Activated naive CD8-positive, alpha-beta T cell treated with anti-CD3 and anti-CD28 coated beads, Interleukin-2, amount 50 U/mL, for 24 hours (primary cell): ENCODE data around the gene HSD3B7.

ENCODE experiments used
- ATAC-seq: fragments of 150-1000 bp; cut with Tn5 transposase; one replicate; pipeline ENCODE4 v1.10.0; 2021
- DNase-seq: peaks from one replicate; pipeline ENCODE4 v3.0.0; 2021
- H3K27ac Mint-ChIP-seq: one replicate; pipeline ENCODE4 v1.8.0; 2021; ENCODE audit warnings: mild to moderate bottlenecking, mixed read lengths
- H3K27me3 Mint-ChIP-seq: one replicate; pipeline ENCODE4 v1.8.0; 2021; ENCODE audit warnings: mixed read lengths
- H3K36me3 Mint-ChIP-seq: one replicate; pipeline ENCODE4 v1.8.0; 2021; ENCODE audit warnings: low read depth, mixed read lengths
- H3K4me1 Mint-ChIP-seq: one replicate; pipeline ENCODE4 v1.8.0; 2021; ENCODE audit warnings: mixed read lengths
- H3K4me3 Mint-ChIP-seq: one replicate; pipeline ENCODE4 v1.8.0; 2021; ENCODE audit warnings: mild to moderate bottlenecking, moderate library complexity, mixed read lengths
- H3K9me3 Mint-ChIP-seq: one replicate; pipeline ENCODE4 v1.8.0; 2021; ENCODE audit warnings: mixed read lengths

HSD3B7 gene

GRCh38 chr16:30985401-30986128, 558 bp downstream of the HSD3B7 start:
- Mint-ChIP-seq H3K9me3 (no peaks in the 10 kb centered on the region), H3K4me1 (no peaks in the 10 kb centered on the region), H3K27ac (no peak overlapping the region), H3K36me3 (peaks cover 4% of the 10 kb centered on the region), H3K27me3 (no peaks in the 10 kb centered on the region), H3K4me3 (no peak overlapping the region)
- DNase-seq (no peak), ATAC-seq (no peak)

- Mint-ChIP-seq H3K36me3 (peaks cover 4% of the 10 kb centered on the region), H3K9me3 (no peaks in the 10 kb centered on the region), H3K27ac (no peak overlapping the region), H3K4me1 (no peaks in the 10 kb centered on the region), H3K27me3 (no peaks in the 10 kb centered on the region), H3K4me3 (no peak overlapping the region)
- ATAC-seq: no peak
- DNase-seq: no peak
Measured at GRCh38 chr16:30986129-30986991, 1.4 kb downstream of the HSD3B7 start.

- no peak for ATAC-seq
- H3K36me3 Mint-ChIP-seq: peaks cover 3% of the 10 kb centered on the region
- peaks cover under 1% of the 10 kb centered on the region for H3K27me3 Mint-ChIP-seq
- no peak overlapping the region for H3K4me3 Mint-ChIP-seq
- no peak overlapping the region for H3K27ac Mint-ChIP-seq
- no peaks in the 10 kb centered on the region for H3K9me3 Mint-ChIP-seq
- DNase-seq: no peak
- peaks cover under 1% of the 10 kb centered on the region for H3K4me1 Mint-ChIP-seq
Measured at GRCh38 chr16:30987581-30988190, 2.7 kb downstream of the HSD3B7 start.

- Mint-ChIP-seq H3K27me3 (peaks cover 2% of the 10 kb centered on the region), H3K4me1 (peaks cover 6% of the 10 kb centered on the region), H3K9me3 (no peaks in the 10 kb centered on the region), H3K4me3 (no peak overlapping the region), H3K27ac (no peak overlapping the region), H3K36me3 (peaks cover 3% of the 10 kb centered on the region)
- ATAC-seq: no peak
- DNase-seq: no peak
Measured at GRCh38 chr16:30989469-30990047, 4.6 kb downstream of the HSD3B7 start.

GRCh38 chr16:30990105-30990504, 5.1 kb downstream of the HSD3B7 start:
- H3K36me3 Mint-ChIP-seq: peaks cover 3% of the 10 kb centered on the region
- ATAC-seq: no peak
- H3K27ac Mint-ChIP-seq: no peak overlapping the region

GRCh38 chr16:30991052-30991451, 6.0 kb downstream of the HSD3B7 start:
- no peaks in the 10 kb centered on the region for H3K9me3 Mint-ChIP-seq
- peaks cover 3% of the 10 kb centered on the region for H3K27me3 Mint-ChIP-seq
- H3K36me3 Mint-ChIP-seq: peaks cover 3% of the 10 kb centered on the region
- no peak for DNase-seq
- no peak overlapping the region for H3K27ac Mint-ChIP-seq
- ATAC-seq: no peak
- H3K4me1 Mint-ChIP-seq: peaks cover 12% of the 10 kb centered on the region
- H3K4me3 Mint-ChIP-seq: no peak overlapping the region

More at GRCh38 chr16:30990105-30990504, 5.1 kb downstream of the HSD3B7 start:
- no peak for DNase-seq
- no peak overlapping the region for H3K4me3 Mint-ChIP-seq
- H3K4me1 Mint-ChIP-seq: peaks cover 11% of the 10 kb centered on the region
- H3K27me3 Mint-ChIP-seq: peaks cover 3% of the 10 kb centered on the region
- H3K9me3 Mint-ChIP-seq: no peaks in the 10 kb centered on the region

GRCh38 chr16:30992276-30992780, 7.3 kb downstream of the HSD3B7 start:
- DNase-seq: no peak
- H3K4me3 Mint-ChIP-seq: no peak overlapping the region
- H3K36me3 Mint-ChIP-seq: no peaks in the 10 kb centered on the region
- H3K27ac Mint-ChIP-seq: no peak overlapping the region
- H3K9me3 Mint-ChIP-seq: no peaks in the 10 kb centered on the region
- peaks cover 3% of the 10 kb centered on the region for H3K27me3 Mint-ChIP-seq
- ATAC-seq: no peak
- H3K4me1 Mint-ChIP-seq: peaks cover 20% of the 10 kb centered on the region

GRCh38 chr16:30992931-30993816, 8.2 kb downstream of the HSD3B7 start:
- Mint-ChIP-seq H3K4me3 (no peak overlapping the region), H3K4me1 (peaks cover 20% of the 10 kb centered on the region), H3K9me3 (no peaks in the 10 kb centered on the region), H3K36me3 (no peaks in the 10 kb centered on the region), H3K27ac (no peak overlapping the region), H3K27me3 (peaks cover 3% of the 10 kb centered on the region)
- DNase-seq: no peak
- ATAC-seq: no peak

- H3K4me1 Mint-ChIP-seq: peaks cover 20% of the 10 kb centered on the region
- H3K4me3 Mint-ChIP-seq: peak overlapping the region; percentile 76
- peaks cover 3% of the 10 kb centered on the region for H3K27me3 Mint-ChIP-seq
- no peaks in the 10 kb centered on the region for H3K9me3 Mint-ChIP-seq
- ATAC-seq (no peak), DNase-seq (no peak)
- no peaks in the 10 kb centered on the region for H3K36me3 Mint-ChIP-seq
- peak overlapping the region; percentile 61 for H3K27ac Mint-ChIP-seq
Measured at GRCh38 chr16:30995927-30996323, 10.9 kb downstream of the HSD3B7 start.

- H3K27me3 Mint-ChIP-seq: peaks cover 3% of the 10 kb centered on the region
- H3K4me1 Mint-ChIP-seq: peaks cover 20% of the 10 kb centered on the region
- H3K36me3 Mint-ChIP-seq: no peaks in the 10 kb centered on the region
- no peak for ATAC-seq
- H3K27ac Mint-ChIP-seq: peak overlapping the region; percentile 61
- H3K4me3 Mint-ChIP-seq: peak overlapping the region; percentile 76
- H3K9me3 Mint-ChIP-seq: no peaks in the 10 kb centered on the region
- DNase-seq: no peak
Measured at GRCh38 chr16:30996324-30996984, 11.4 kb downstream of the HSD3B7 start.

GRCh38 chr16:30996985-30997724, 12.1 kb downstream of the HSD3B7 start:
- Mint-ChIP-seq H3K9me3 (no peaks in the 10 kb centered on the region), H3K36me3 (no peaks in the 10 kb centered on the region), H3K27me3 (peaks cover 3% of the 10 kb centered on the region), H3K4me3 (peak overlapping the region; percentile 76), H3K4me1 (peaks cover 20% of the 10 kb centered on the region), H3K27ac (no peak overlapping the region)
- peak; percentile 90 for ATAC-seq
- DNase-seq: peak; percentile 86

- Mint-ChIP-seq H3K9me3 (no peaks in the 10 kb centered on the region), H3K27me3 (peaks cover 2% of the 10 kb centered on the region), H3K4me3 (peak overlapping the region; percentile 76), H3K4me1 (peaks cover 18% of the 10 kb centered on the region), H3K27ac (no peak overlapping the region), H3K36me3 (no peaks in the 10 kb centered on the region)
- ATAC-seq (no peak), DNase-seq (no peak)
Measured at GRCh38 chr16:30997725-30998711, 13.0 kb downstream of the HSD3B7 start.
